Smooth muscle cell (in vitro differentiated cells): ENCODE measurements around the gene GDPGP1. TPM values are rescaled to one million over a fixed set of nuclear protein-coding genes. Genes with fewer than 3 reads are reported as not detected.

ENCODE experiments used
- DNase-seq: peaks from one replicate; lab custom pipeline; 2025; ENCODE audit not compliant: unreplicated experiment; lab: John Stamatoyannopoulos, UW
- H2AFZ ChIP-seq: fragments of 200-600 bp; sonication (generic); 2 replicates; pipeline ENCODE4 v1.6.0; 2016; ENCODE audit warnings: antibody characterized with exemption, low read depth, mild to moderate bottlenecking
- H3F3A ChIP-seq: fragments of 200-600 bp; sonication (generic); 2 replicates; pipeline ENCODE4 v1.6.0; 2017; ENCODE audit warnings: antibody characterized with exemption, low read depth
- H3K27ac ChIP-seq: fragments of 200-600 bp; sonication (generic); 2 replicates; pipeline ENCODE4 v1.5.1; 2016; ENCODE audit warnings: low read depth, mild to moderate bottlenecking
- H3K27me3 ChIP-seq: fragments of 200-600 bp; sonication (generic); 2 replicates; pipeline ENCODE4 v1.6.1; 2016; ENCODE audit warnings: low read depth, mild to moderate bottlenecking
- H3K36me3 ChIP-seq: fragments of 200-600 bp; sonication (generic); 2 replicates; pipeline ENCODE4 v1.5.1; 2016; ENCODE audit warnings: low read depth
- H3K4me1 ChIP-seq: fragments of 200-600 bp; sonication (generic); 2 replicates; pipeline ENCODE4 v1.5.1; 2016; ENCODE audit warnings: low read depth
- H3K4me2 ChIP-seq: fragments of 200-600 bp; sonication (generic); 2 replicates; pipeline ENCODE4 v1.6.0; 2016; ENCODE audit warnings: mild to moderate bottlenecking
- H3K4me3 ChIP-seq: fragments of 200-600 bp; sonication (generic); 2 replicates; pipeline ENCODE4 v1.5.1; 2016; ENCODE audit warnings: mild to moderate bottlenecking
- H3K79me2 ChIP-seq: fragments of 200-600 bp; sonication (generic); 2 replicates; pipeline ENCODE4 v1.6.0; 2016; ENCODE audit warnings: low read depth, mild to moderate bottlenecking
- H3K9ac ChIP-seq: fragments of 200-600 bp; sonication (generic); 2 replicates; pipeline ENCODE4 v1.6.0; 2016; ENCODE audit warnings: low read depth
- H3K9me3 ChIP-seq: fragments of 200-600 bp; sonication (generic); replicated peaks from 2 replicates; pipeline ENCODE4 v1.5.1; 2016; ENCODE audit warnings: low read depth
- H4K20me1 ChIP-seq: fragments of 200-600 bp; sonication (generic); 2 replicates; pipeline ENCODE4 v1.6.0; 2016; ENCODE audit warnings: low read depth
- WGBS: methylation state at CpG from one replicate; pipeline ENCODE4 v1.1.7; 2016; ENCODE audit warnings: low lambda C conversion rate; 5-methylcytosine and 5-hydroxymethylcytosine counted together
- polyA plus RNA-seq: library from polyadenylated mRNA; unstranded; fragments of >200 nt; fragmentation: Nextera tagmentation; extraction: Ambion mirVana; gene quantifications from 2 replicates; pipeline ENCODE4 v1.2.1, GENCODE V29; 2016
- total RNA-seq: library from RNA; depleted of rRNA; stranded (reverse); fragments of >200 nt; gene quantifications from 2 replicates; pipeline ENCODE4 v1.2.3, GENCODE V29; 2014
- TF ChIP-seq, protein P1 (sequence below): fragments of 200-600 bp; sonication (generic); IDR thresholded peaks from 2 replicates; pipeline ENCODE4 v1.5.1; 2017; ENCODE audit warnings: borderline replicate concordance, mild to moderate bottlenecking, antibody characterized with exemption; ENCODE audit not compliant: insufficient read depth, poor library complexity, severe bottlenecking

Gene GDPGP1
- total and polyA plus RNA-seq, 2 experiments from 2014 or later, result 0.09 to 0.21 TPM

DNA sequence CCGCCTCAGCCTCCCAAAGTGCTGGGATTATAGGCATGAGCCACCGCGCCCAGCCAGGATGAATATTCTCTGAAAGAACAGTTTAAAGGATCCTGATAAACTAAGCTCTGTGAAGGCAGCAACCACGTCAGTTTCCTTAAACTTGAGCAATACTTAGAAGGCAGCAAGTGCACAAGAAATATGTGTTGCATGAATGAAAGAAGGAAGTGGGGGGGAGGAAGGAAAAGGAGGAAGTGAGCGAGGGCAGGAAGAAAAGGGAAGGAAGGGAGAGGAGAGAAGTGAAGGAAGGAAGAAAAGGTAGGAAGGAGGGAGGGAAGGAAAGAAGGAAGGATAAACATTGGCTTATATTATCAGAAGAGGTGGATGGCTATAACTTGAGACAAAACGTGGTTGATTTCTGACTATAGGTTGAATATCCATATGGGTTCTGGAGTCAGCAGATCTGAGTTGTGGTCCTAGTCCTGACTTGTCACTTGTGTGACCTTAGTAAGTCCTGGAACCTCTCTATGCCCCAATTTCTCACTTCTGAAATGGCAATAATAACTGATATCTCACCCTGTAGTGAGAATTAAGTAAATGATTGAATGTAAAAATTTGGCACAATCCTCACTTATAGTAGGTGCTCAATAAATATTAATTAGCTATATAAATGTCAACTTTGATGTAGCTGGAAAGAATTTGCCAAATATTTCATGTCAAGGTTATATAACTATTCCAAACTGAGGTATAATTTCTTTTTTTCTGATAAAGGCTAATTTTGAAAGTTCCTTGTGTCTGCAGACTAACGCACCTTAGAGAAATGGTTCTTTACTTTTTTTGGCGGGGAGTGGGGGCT, 44.9 kb upstream of the GDPGP1 start:
- no peaks in the 10 kb centered on the region for H3K36me3 ChIP-seq

DNA sequence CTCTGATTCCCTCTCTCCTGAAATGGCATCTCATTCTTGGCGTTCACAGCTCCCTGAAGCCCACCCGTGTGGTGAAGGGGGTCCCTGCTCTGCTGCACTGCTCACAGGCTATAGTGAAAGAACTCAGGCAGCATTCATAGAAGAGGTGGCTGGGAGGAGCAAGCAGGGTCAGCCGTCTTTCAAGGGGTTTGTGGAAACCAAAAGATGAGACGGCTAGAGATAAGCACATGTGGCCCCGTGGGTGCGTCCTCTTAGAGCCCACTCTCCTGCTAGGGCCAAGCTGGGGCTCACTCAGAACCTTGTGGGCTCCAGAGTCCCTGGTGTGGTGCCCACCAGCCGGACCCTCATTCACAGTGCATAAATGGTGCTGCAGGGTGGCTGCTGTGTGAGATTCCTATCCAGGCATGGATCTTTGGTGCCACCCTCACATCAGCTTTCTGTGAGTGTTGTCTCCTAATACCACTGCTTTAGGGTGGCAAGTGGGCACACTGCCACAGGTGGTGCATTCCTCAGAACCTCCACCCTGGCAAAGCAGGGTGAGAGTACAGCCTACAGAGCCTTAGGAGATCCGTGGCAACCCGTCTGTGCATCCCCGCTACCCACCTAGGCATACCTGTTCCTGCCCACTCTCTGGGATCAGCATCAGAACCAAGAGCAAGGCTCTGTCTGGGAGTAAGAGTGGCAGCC, 44.1 kb upstream of the GDPGP1 start:
- Histone ChIP-seq H3K36me3 (no peaks in the 10 kb centered on the region), H3F3A (peaks cover 10% of the 10 kb centered on the region), H3K27ac (no peak overlapping the region), H3K4me1 (peaks cover 5% of the 10 kb centered on the region), H3K9ac (no peak overlapping the region), H3K79me2 (peaks cover 5% of the 10 kb centered on the region), H3K4me2 (no peak overlapping the region), H4K20me1 (no peaks in the 10 kb centered on the region), H2AFZ (no peak overlapping the region), H3K9me3 (no peaks in the 10 kb centered on the region), H3K4me3 (no peak overlapping the region), H3K27me3 (no peaks in the 10 kb centered on the region)
- WGBS, result 88% methylated on average over 10 of the region's 10 CpGs
- DNase-seq, result no peak
- TF ChIP-seq, protein P1, sequence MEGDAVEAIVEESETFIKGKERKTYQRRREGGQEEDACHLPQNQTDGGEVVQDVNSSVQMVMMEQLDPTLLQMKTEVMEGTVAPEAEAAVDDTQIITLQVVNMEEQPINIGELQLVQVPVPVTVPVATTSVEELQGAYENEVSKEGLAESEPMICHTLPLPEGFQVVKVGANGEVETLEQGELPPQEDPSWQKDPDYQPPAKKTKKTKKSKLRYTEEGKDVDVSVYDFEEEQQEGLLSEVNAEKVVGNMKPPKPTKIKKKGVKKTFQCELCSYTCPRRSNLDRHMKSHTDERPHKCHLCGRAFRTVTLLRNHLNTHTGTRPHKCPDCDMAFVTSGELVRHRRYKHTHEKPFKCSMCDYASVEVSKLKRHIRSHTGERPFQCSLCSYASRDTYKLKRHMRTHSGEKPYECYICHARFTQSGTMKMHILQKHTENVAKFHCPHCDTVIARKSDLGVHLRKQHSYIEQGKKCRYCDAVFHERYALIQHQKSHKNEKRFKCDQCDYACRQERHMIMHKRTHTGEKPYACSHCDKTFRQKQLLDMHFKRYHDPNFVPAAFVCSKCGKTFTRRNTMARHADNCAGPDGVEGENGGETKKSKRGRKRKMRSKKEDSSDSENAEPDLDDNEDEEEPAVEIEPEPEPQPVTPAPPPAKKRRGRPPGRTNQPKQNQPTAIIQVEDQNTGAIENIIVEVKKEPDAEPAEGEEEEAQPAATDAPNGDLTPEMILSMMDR, result no peak

More for the DNA sequence above, 44.9 kb upstream of the GDPGP1 start:
- no peaks in the 10 kb centered on the region for H3K27me3 ChIP-seq
- H3K79me2 ChIP-seq, result peaks cover 5% of the 10 kb centered on the region
- no peak overlapping the region for H3K4me3 ChIP-seq
- no peak overlapping the region for H2AFZ ChIP-seq
- no peak for DNase-seq
- TF ChIP-seq, protein P1, result no peak
- no peaks in the 10 kb centered on the region for H4K20me1 ChIP-seq
- no peak overlapping the region for H3K4me2 ChIP-seq
- H3K4me1 ChIP-seq, result peaks cover 10% of the 10 kb centered on the region
- no peaks in the 10 kb centered on the region for H3K9me3 ChIP-seq
- no peak overlapping the region for H3K9ac ChIP-seq
- 82% methylated on average over 8 of the region's 8 CpGs for WGBS
- H3F3A ChIP-seq, result peaks cover 14% of the 10 kb centered on the region
- no peak overlapping the region for H3K27ac ChIP-seq

DNA sequence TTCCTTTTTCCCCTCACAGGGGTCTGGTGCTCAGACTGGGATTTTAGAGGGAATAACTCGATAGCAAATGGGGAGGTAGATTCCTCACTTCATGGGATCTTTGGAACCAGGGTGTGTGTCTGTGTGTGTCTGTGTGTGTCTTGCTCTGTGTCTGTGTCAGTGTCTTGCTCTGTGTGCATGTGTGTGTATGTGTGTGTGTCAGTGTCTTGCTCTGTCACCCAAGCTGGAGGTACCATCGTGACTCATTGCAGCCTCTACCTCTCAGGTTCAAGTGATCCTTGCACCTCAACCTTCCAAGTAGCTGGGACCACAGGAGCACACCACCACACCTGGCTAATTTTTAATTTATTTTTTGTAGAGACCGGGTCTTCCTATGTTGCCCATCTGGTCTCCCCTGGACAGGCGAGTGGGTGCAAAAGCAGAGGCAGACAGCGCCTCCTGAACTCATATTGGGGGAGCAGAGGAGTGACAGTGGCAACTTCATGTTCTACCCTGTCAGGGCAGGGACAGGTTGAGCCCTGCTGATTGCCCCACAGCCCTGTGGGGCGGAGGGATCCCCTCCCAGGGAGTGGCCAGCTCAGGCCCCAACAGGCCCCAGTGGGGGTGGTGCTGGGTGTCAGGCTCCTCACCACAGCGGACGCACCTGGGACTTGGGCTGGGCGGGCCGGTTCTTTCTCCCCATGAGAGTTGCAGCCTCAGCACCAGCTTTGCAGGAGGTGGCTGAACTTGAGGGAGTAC, 43.2 kb upstream of the GDPGP1 start:
- TF ChIP-seq, protein P1, result no peak
- no peaks in the 10 kb centered on the region for H3K9me3 ChIP-seq
- no peak overlapping the region for H3K4me2 ChIP-seq
- H2AFZ ChIP-seq, result no peak overlapping the region
- H3K4me1 ChIP-seq, result no peaks in the 10 kb centered on the region
- H3K27me3 ChIP-seq, result no peaks in the 10 kb centered on the region
- peaks cover 5% of the 10 kb centered on the region for H3K79me2 ChIP-seq
- H4K20me1 ChIP-seq, result no peaks in the 10 kb centered on the region
- peaks cover 6% of the 10 kb centered on the region for H3F3A ChIP-seq
- H3K27ac ChIP-seq, result no peak overlapping the region
- no peak overlapping the region for H3K9ac ChIP-seq
- 83% methylated on average over 10 of the region's 10 CpGs for WGBS
- H3K4me3 ChIP-seq, result no peak overlapping the region
- no peaks in the 10 kb centered on the region for H3K36me3 ChIP-seq
- no peak for DNase-seq
